OCI-LY1 (cell line): ENCODE measurements around the gene SYT5.

ENCODE experiments used
- EZH2 ChIP-seq: fragments of 200-600 bp; sonication (generic), shearing (Covaris generic); IDR thresholded peaks from 2 replicates; pipeline ENCODE4 v1.8.0; 2017; ENCODE audit warnings: borderline replicate concordance, mixed run types, mild to moderate bottlenecking, antibody characterized with exemption, low read length, moderate library complexity, mixed read lengths
- TF ChIP-seq, protein P1 (sequence below): fragments of 200-600 bp; sonication (generic), shearing (Covaris generic); IDR thresholded peaks from 2 replicates; pipeline ENCODE4 v1.5.1; 2017; ENCODE audit warnings: mild to moderate bottlenecking, antibody characterized with exemption, low read length, moderate library complexity, mixed read lengths

DNA sequence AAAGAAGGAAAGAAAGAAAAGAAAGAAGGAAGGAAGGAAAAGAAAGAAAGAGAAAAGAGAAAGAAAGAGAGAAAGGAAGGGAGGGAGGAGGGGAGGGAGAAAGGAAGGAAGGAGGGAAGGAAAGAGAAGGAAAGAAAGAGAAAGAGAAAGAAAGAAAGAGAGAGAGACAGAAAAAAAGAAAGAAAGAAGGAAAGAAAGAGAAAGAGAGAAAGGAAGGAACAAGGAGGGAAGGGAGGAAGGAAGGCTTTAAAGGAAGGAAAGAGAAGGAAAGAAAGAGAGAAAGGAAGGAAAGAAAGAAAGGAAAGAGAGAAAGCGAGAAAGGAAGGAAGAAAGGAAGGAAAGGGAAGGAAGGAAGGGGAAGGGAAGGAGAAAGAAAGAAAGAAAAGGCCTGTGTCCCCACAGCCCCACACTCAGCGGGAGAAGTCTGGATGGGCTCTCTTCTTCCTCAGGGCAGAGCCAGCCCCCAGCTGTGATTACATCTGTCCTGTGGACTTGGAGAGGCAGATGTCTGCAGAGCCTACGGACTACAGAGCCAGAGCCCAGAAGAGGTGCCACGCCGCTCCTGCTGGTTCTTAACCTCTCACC is 19.6 kb upstream of the SYT5 start:
- TF ChIP-seq, protein P1, sequence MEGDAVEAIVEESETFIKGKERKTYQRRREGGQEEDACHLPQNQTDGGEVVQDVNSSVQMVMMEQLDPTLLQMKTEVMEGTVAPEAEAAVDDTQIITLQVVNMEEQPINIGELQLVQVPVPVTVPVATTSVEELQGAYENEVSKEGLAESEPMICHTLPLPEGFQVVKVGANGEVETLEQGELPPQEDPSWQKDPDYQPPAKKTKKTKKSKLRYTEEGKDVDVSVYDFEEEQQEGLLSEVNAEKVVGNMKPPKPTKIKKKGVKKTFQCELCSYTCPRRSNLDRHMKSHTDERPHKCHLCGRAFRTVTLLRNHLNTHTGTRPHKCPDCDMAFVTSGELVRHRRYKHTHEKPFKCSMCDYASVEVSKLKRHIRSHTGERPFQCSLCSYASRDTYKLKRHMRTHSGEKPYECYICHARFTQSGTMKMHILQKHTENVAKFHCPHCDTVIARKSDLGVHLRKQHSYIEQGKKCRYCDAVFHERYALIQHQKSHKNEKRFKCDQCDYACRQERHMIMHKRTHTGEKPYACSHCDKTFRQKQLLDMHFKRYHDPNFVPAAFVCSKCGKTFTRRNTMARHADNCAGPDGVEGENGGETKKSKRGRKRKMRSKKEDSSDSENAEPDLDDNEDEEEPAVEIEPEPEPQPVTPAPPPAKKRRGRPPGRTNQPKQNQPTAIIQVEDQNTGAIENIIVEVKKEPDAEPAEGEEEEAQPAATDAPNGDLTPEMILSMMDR = no peak
- TF ChIP-seq EZH2 = no peak
